ENCODE results near the gene VRTN. TPM values are rescaled to one million over a fixed set of nuclear protein-coding genes. Genes with fewer than 3 reads are reported as not detected.
A peak's percentile ranks its signal among the peaks of the same experiment; 100 is the strongest.

VRTN gene
- total and polyA plus RNA-seq, 5 donors from 2014 or later = not detected

GRCh38 chr14:74309125-74310022 is 38.9 kb upstream of the VRTN start:
- Mint-ChIP-seq H3K36me3 (no peaks in the 10 kb centered on the region), H3K4me3 (peak overlapping the region in 1 of 4 donors; percentile 6), H3K27me3 (peaks cover 15% of the 10 kb centered on the region)

GRCh38 chr14:74312161-74312560 is 36.1 kb upstream of the VRTN start:
- Mint-ChIP-seq H3K9me3 (peaks cover 0 to 1% (median 0%) of the 10 kb centered on the region in 7 donors), H3K27me3 (peaks cover 15% of the 10 kb centered on the region), H3K4me1 (no peaks in the 10 kb centered on the region), H3K27ac (no peak overlapping the region), H3K4me3 (no peak overlapping the region), H3K36me3 (no peaks in the 10 kb centered on the region)
- Histone ChIP-seq H3K27me3 (ENCODE audit: control insufficient read depth, insufficient read depth, low read length) (no peaks in the 10 kb centered on the region), H3K4me1 (ENCODE audit: control insufficient read depth, insufficient read depth, low read length, poor library complexity, severe bottlenecking) (no peaks in the 10 kb centered on the region), H3K27ac (ENCODE audit: insufficient read depth, low read length, poor library complexity, severe bottlenecking) (no peak overlapping the region), H3K36me3 (ENCODE audit: control insufficient read depth, insufficient read depth, low read length) (no peaks in the 10 kb centered on the region), H3K9me3 (ENCODE audit: control insufficient read depth in 2 of 2, low read length in 2 of 2) (no peaks in the 10 kb centered on the region), H3K4me3 (ENCODE audit: low read depth, low read length) (no peak overlapping the region)
- ATAC-seq (ENCODE audit: low read depth in 2 of 2) = no peak
- no peak for DNase-seq

More at GRCh38 chr14:74309125-74310022, 38.9 kb upstream of the VRTN start:
- H3K4me1 ChIP-seq (ENCODE audit: control insufficient read depth, insufficient read depth, low read length, poor library complexity, severe bottlenecking) = no peaks in the 10 kb centered on the region
- Mint-ChIP-seq H3K9me3 (peaks cover 0 to 1% (median 0%) of the 10 kb centered on the region in 7 donors), H3K4me1 (no peaks in the 10 kb centered on the region), H3K27ac (no peak overlapping the region)
- H3K36me3 ChIP-seq (ENCODE audit: control insufficient read depth, insufficient read depth, low read length) = no peaks in the 10 kb centered on the region
- no peak for ATAC-seq (ENCODE audit: low read depth in 2 of 2)
- no peak overlapping the region for H3K27ac ChIP-seq (ENCODE audit: insufficient read depth, low read length, poor library complexity, severe bottlenecking)
- H3K9me3 ChIP-seq (ENCODE audit: control insufficient read depth in 2 of 2, low read length in 2 of 2) = no peaks in the 10 kb centered on the region
- H3K4me3 ChIP-seq (ENCODE audit: low read depth, low read length) = no peak overlapping the region
- no peaks in the 10 kb centered on the region for H3K27me3 ChIP-seq (ENCODE audit: control insufficient read depth, insufficient read depth, low read length)
- DNase-seq = no peak

DNA sequence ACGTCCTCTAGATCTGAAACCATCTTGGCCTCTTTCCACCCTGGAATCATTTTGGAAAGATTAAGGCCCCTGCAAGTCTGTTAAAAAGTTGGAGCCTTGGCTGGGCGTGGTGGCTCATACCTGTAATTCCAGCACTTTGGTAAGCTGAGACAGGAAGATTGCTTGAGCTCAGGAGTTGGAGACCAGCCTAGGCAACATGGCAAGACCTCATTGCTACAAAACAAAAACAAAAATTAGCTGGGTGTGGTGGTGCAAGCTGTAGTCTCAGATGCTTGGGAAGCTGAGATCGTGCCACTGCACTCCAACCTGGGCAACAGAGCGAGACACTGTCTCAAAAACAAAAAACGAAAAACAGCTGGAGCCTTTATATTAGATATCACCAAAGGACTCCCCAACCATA is 34.7 kb upstream of the VRTN start:
- H3K4me1 ChIP-seq (ENCODE audit: control insufficient read depth, insufficient read depth, low read length, poor library complexity, severe bottlenecking) = no peaks in the 10 kb centered on the region
- H3K9me3 ChIP-seq (ENCODE audit: control insufficient read depth in 2 of 2, low read length in 2 of 2) = no peaks in the 10 kb centered on the region
- Mint-ChIP-seq H3K27me3 (peaks cover 11% of the 10 kb centered on the region), H3K9me3 (peaks cover 0 to 1% (median 0%) of the 10 kb centered on the region in 7 donors), H3K36me3 (no peaks in the 10 kb centered on the region), H3K27ac (no peak overlapping the region), H3K4me3 (no peak overlapping the region), H3K4me1 (no peaks in the 10 kb centered on the region)
- no peak overlapping the region for H3K27ac ChIP-seq (ENCODE audit: insufficient read depth, low read length, poor library complexity, severe bottlenecking)
- DNase-seq (no peak), ATAC-seq (ENCODE audit: low read depth in 2 of 2) (no peak)
- no peaks in the 10 kb centered on the region for H3K36me3 ChIP-seq (ENCODE audit: control insufficient read depth, insufficient read depth, low read length)
- no peaks in the 10 kb centered on the region for H3K27me3 ChIP-seq (ENCODE audit: control insufficient read depth, insufficient read depth, low read length)
- H3K4me3 ChIP-seq (ENCODE audit: low read depth, low read length) = no peak overlapping the region

- no peak overlapping the region for H3K27ac Mint-ChIP-seq
- no peaks in the 10 kb centered on the region for H3K4me1 ChIP-seq (ENCODE audit: control insufficient read depth, insufficient read depth, low read length, poor library complexity, severe bottlenecking)
- ATAC-seq (ENCODE audit: low read depth in 2 of 2) = no peak
- H3K4me1 Mint-ChIP-seq = no peaks in the 10 kb centered on the region
- no peaks in the 10 kb centered on the region for H3K36me3 Mint-ChIP-seq
- H3K9me3 Mint-ChIP-seq = peaks cover 0 to under 1% (median 0%) of the 10 kb centered on the region in 7 donors
- no peak overlapping the region for H3K27ac ChIP-seq (ENCODE audit: insufficient read depth, low read length, poor library complexity, severe bottlenecking)
- no peak for DNase-seq
- H3K4me3 Mint-ChIP-seq = no peak overlapping the region
- H3K27me3 ChIP-seq (ENCODE audit: control insufficient read depth, insufficient read depth, low read length) = no peaks in the 10 kb centered on the region
- peaks cover 11% of the 10 kb centered on the region for H3K27me3 Mint-ChIP-seq
- H3K9me3 ChIP-seq (ENCODE audit: control insufficient read depth in 2 of 2, low read length in 2 of 2) = no peaks in the 10 kb centered on the region
- no peak overlapping the region for H3K4me3 ChIP-seq (ENCODE audit: low read depth, low read length)
- H3K36me3 ChIP-seq (ENCODE audit: control insufficient read depth, insufficient read depth, low read length) = no peaks in the 10 kb centered on the region
Observed at GRCh38 chr14:74314576-74314975, 33.7 kb upstream of the VRTN start.

DNA sequence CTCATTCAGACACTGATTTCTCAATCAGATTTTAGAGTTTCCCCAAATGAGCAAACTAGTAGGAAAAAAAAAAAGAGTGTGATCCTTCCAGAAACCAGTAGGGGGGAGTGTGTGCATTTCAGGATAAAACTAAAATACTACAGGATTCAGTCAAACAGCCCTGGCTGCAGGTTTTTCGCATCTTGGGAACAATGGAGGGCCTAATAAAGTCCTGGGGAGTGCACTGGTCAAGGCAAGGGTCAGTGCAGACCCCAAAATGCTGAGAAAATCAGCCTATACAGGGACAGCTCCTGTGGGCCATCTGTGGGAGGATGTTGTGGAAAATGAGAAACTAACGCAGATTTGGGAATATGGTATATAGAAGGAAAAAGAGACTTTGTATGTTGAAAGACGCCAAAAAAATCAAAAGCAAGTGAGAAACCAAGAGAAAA is 23.3 kb upstream of the VRTN start:
- no peak for ATAC-seq (ENCODE audit: low read depth in 2 of 2)
- H3K4me3 Mint-ChIP-seq = no peak overlapping the region
- Histone ChIP-seq H3K27me3 (ENCODE audit: control insufficient read depth, insufficient read depth, low read length) (no peaks in the 10 kb centered on the region), H3K4me1 (ENCODE audit: control insufficient read depth, insufficient read depth, low read length, poor library complexity, severe bottlenecking) (no peaks in the 10 kb centered on the region), H3K36me3 (ENCODE audit: control insufficient read depth, insufficient read depth, low read length) (no peaks in the 10 kb centered on the region), H3K4me3 (ENCODE audit: low read depth, low read length) (no peak overlapping the region), H3K27ac (ENCODE audit: insufficient read depth, low read length, poor library complexity, severe bottlenecking) (no peak overlapping the region), H3K9me3 (ENCODE audit: control insufficient read depth in 2 of 2, low read length in 2 of 2) (no peaks in the 10 kb centered on the region)
- H3K27ac Mint-ChIP-seq = no peak overlapping the region
- DNase-seq = peak in 1 of 3 donors; percentile 26
- H3K27me3 Mint-ChIP-seq = peaks cover 26% of the 10 kb centered on the region
- H3K4me1 Mint-ChIP-seq = no peaks in the 10 kb centered on the region
- no peaks in the 10 kb centered on the region for H3K36me3 Mint-ChIP-seq
- peaks cover 0 to under 1% (median 0%) of the 10 kb centered on the region in 7 donors for H3K9me3 Mint-ChIP-seq

DNA sequence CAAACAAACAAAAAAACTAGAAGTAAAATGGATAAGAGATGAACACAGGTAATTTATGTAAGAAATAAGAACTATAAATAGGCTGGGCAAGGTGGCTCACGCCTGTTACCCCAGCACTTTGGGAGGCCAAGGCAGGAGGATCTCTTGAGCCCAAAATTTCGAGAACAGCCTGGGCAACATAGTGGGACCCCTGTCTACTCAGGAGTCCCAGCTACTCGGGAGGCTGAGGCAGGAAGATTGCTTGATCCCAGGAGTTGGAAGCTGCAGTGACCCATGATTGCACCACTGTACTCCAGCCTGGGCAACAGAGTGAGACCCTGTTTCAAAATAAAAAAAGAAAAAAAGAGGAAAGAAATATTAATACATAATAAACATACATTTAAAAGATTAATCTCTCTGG is 22.8 kb upstream of the VRTN start:
- no peak overlapping the region for H3K27ac ChIP-seq (ENCODE audit: insufficient read depth, low read length, poor library complexity, severe bottlenecking)
- DNase-seq = no peak
- no peaks in the 10 kb centered on the region for H3K27me3 ChIP-seq (ENCODE audit: control insufficient read depth, insufficient read depth, low read length)
- peaks cover 0 to 2% (median 0%) of the 10 kb centered on the region in 7 donors for H3K9me3 Mint-ChIP-seq
- ATAC-seq (ENCODE audit: low read depth in 2 of 2) = no peak
- no peaks in the 10 kb centered on the region for H3K36me3 ChIP-seq (ENCODE audit: control insufficient read depth, insufficient read depth, low read length)
- peaks cover 26% of the 10 kb centered on the region for H3K27me3 Mint-ChIP-seq
- no peaks in the 10 kb centered on the region for H3K9me3 ChIP-seq (ENCODE audit: control insufficient read depth in 2 of 2, low read length in 2 of 2)
- no peaks in the 10 kb centered on the region for H3K4me1 ChIP-seq (ENCODE audit: control insufficient read depth, insufficient read depth, low read length, poor library complexity, severe bottlenecking)
- H3K4me1 Mint-ChIP-seq = no peaks in the 10 kb centered on the region
- no peak overlapping the region for H3K4me3 Mint-ChIP-seq
- H3K36me3 Mint-ChIP-seq = no peaks in the 10 kb centered on the region
- H3K27ac Mint-ChIP-seq = no peak overlapping the region
- no peak overlapping the region for H3K4me3 ChIP-seq (ENCODE audit: low read depth, low read length)

GRCh38 chr14:74326369-74327152 is 21.7 kb upstream of the VRTN start:
- no peaks in the 10 kb centered on the region for H3K36me3 Mint-ChIP-seq
- H3K27me3 ChIP-seq (ENCODE audit: control insufficient read depth, insufficient read depth, low read length) = no peaks in the 10 kb centered on the region
- ATAC-seq (ENCODE audit: low read depth in 2 of 2) (no peak), DNase-seq (no peak)
- H3K4me1 ChIP-seq (ENCODE audit: control insufficient read depth, insufficient read depth, low read length, poor library complexity, severe bottlenecking) = no peaks in the 10 kb centered on the region
- H3K27ac ChIP-seq (ENCODE audit: insufficient read depth, low read length, poor library complexity, severe bottlenecking) = no peak overlapping the region
- H3K27ac Mint-ChIP-seq = no peak overlapping the region
- H3K9me3 Mint-ChIP-seq = peaks cover 0 to 2% (median 0%) of the 10 kb centered on the region in 7 donors
- peaks cover 28% of the 10 kb centered on the region for H3K27me3 Mint-ChIP-seq
- H3K4me3 ChIP-seq (ENCODE audit: low read depth, low read length) = no peak overlapping the region
- no peaks in the 10 kb centered on the region for H3K36me3 ChIP-seq (ENCODE audit: control insufficient read depth, insufficient read depth, low read length)
- H3K9me3 ChIP-seq (ENCODE audit: control insufficient read depth in 2 of 2, low read length in 2 of 2) = no peaks in the 10 kb centered on the region
- no peaks in the 10 kb centered on the region for H3K4me1 Mint-ChIP-seq
- no peak overlapping the region for H3K4me3 Mint-ChIP-seq
